Caco-2 (cell line): ENCODE results near the gene PRR33. TPM values are rescaled to one million over a fixed set of nuclear protein-coding genes. Genes with fewer than 3 reads are reported as not detected.

ENCODE experiments used
- BruUV-seq: library from RNA; stranded (reverse); fragments of 400-500 nt; replicated peaks from 2 replicates; lab custom pipeline; 2021; lab: Mats Ljungman, UMichigan
- CTCF ChIA-PET: fragments of 300-600 bp; sonication (Branson Sonifier 250); formaldehyde crosslinking; loops from one replicate; lab custom pipeline; 2022; ENCODE audit warnings: antibody characterized with exemption; lab: Charles Lee
- POLR2A ChIA-PET: fragments of 300-600 bp; sonication (Branson Sonifier 250); formaldehyde crosslinking; loops from one replicate; lab custom pipeline; 2022; ENCODE audit warnings: antibody characterized with exemption; lab: Charles Lee
- DNase-seq, 2 experiments: peaks; one replicate each; pipeline versions ENCODE4 v3.0.0 to v3.0.0-alpha.2; 2020 to 2022
- H3K27me3 ChIP-seq: replicated peaks from 2 replicates; pipeline ENCODE4 v1.6.0; 2011; ENCODE audit warnings: low read length; ENCODE audit not compliant: control insufficient read depth, insufficient read depth
- H3K36me3 ChIP-seq: 2 replicates; pipeline ENCODE4 v1.5.1; 2011; ENCODE audit warnings: low read length; ENCODE audit not compliant: control insufficient read depth, insufficient read depth
- H3K4me1 ChIP-seq: fragments of 250-450 bp; sonication (Bioruptor Pico); 2 replicates; pipeline ENCODE4 v1.5.1; 2020; ENCODE audit warnings: mild to moderate bottlenecking
- H3K4me3 ChIP-seq: 2 replicates; pipeline ENCODE4 v1.5.1; 2011; ENCODE audit warnings: low read depth, mild to moderate bottlenecking, control low read depth, low read length
- H3K9me3 ChIP-seq: fragments of 250-450 bp; sonication (Bioruptor Pico); 2 replicates; pipeline ENCODE4 v1.5.1; 2020; ENCODE audit warnings: mild to moderate bottlenecking, moderate library complexity
- H3K27ac Mint-ChIP-seq: one replicate; pipeline ENCODE4 v1.8.0; 2022; ENCODE audit warnings: mixed read lengths; ENCODE audit not compliant: unreplicated experiment
- H3K27me3 Mint-ChIP-seq: one replicate; pipeline ENCODE4 v1.8.0; 2022; ENCODE audit warnings: mixed read lengths; ENCODE audit not compliant: insufficient read depth, unreplicated experiment
- H3K36me3 Mint-ChIP-seq: one replicate; pipeline ENCODE4 v1.8.0; 2022; ENCODE audit warnings: mild to moderate bottlenecking, mixed read lengths; ENCODE audit not compliant: insufficient read depth, unreplicated experiment
- H3K4me1 Mint-ChIP-seq: one replicate; pipeline ENCODE4 v1.8.0; 2022; ENCODE audit warnings: low read depth, mixed read lengths; ENCODE audit not compliant: unreplicated experiment
- H3K4me3 Mint-ChIP-seq: one replicate; pipeline ENCODE4 v1.8.0; 2022; ENCODE audit warnings: mild to moderate bottlenecking, moderate library complexity, mixed read lengths; ENCODE audit not compliant: unreplicated experiment
- H3K9me3 Mint-ChIP-seq: one replicate; pipeline ENCODE4 v1.8.0; 2022; ENCODE audit warnings: mixed read lengths; ENCODE audit not compliant: unreplicated experiment
- CTCF ChIP-seq, 2 experiments: fragments of 200-600 bp in 1 of 2; IDR thresholded peaks; 1 replicate in 1 of 2; 2 replicates in 1 of 2; pipeline versions ENCODE4 v1.5.1 to v1.8.0; 2011 to 2022; ENCODE audit warnings: antibody characterized with exemption in 1 of 2, control low read depth in 1 of 2, inconsistent platforms in 1 of 2, low read depth in 1 of 2, low read length in 1 of 2, mild to moderate bottlenecking in 1 of 2, moderate library complexity in 1 of 2; ENCODE audit not compliant: insufficient read depth in 1 of 2, severe bottlenecking in 1 of 2, unreplicated experiment in 1 of 2
- intact Hi-C: fragments of 100-400 bp; cut with micrococcal nuclease; formaldehyde crosslinking; loops from one replicate; pipeline ENCODE4 v1.10.0; 2022; ENCODE audit not compliant: unreplicated experiment
- total RNA-seq: library from RNA; stranded (reverse); gene quantifications from 2 replicates; pipeline ENCODE4 v1.2.3, GENCODE V29; 2022

The PRR33 gene
- total RNA-seq, 1 experiment from 2014 or later: not detected

- ChIA-PET POLR2A (no interaction called here), CTCF (interaction anchor here (0.7 to 1.4 kb wide), 2 partner anchors 219 to 538 kb away, joined by 3 to 6 read pairs; no protein-coding TSS in a partner anchor)
- H3K27me3 Mint-ChIP-seq: peaks cover 5% of the 10 kb centered on the region
- no peak overlapping the region for H3K27ac Mint-ChIP-seq
- no TSS peak for BruUV-seq
- H3K36me3 ChIP-seq: no peaks in the 10 kb centered on the region
- no peaks in the 10 kb centered on the region for H3K9me3 ChIP-seq
- H3K4me1 ChIP-seq: no peaks in the 10 kb centered on the region; the same call in 1 of the 2 replicates
- peak in 1 of 2 experiments; percentile 17 for DNase-seq
- H3K4me1 Mint-ChIP-seq: peaks cover 8% of the 10 kb centered on the region
- no peak overlapping the region for H3K4me3 ChIP-seq
- intact Hi-C loops: no loop called here
- no peaks in the 10 kb centered on the region for H3K9me3 Mint-ChIP-seq
- no peak for TF ChIP-seq CTCF (IDR thresholded peaks at IDR 0.05; ENCODE audit: insufficient read depth in 1 of 2, low read depth in 1 of 2, low read length in 1 of 2, severe bottlenecking in 1 of 2, unreplicated experiment in 1 of 2)
- no peaks in the 10 kb centered on the region for H3K27me3 ChIP-seq
- H3K36me3 Mint-ChIP-seq: no peaks in the 10 kb centered on the region
- H3K4me3 Mint-ChIP-seq: no peak overlapping the region
Measured at GRCh38 chr11:1932105-1932480, 40.4 kb upstream of the PRR33 start.

GRCh38 chr11:1931341-1932104, 39.8 kb upstream of the PRR33 start:
- Mint-ChIP-seq H3K4me3 (no peak overlapping the region), H3K36me3 (no peaks in the 10 kb centered on the region), H3K4me1 (peaks cover 8% of the 10 kb centered on the region), H3K27ac (no peak overlapping the region), H3K27me3 (peaks cover 5% of the 10 kb centered on the region), H3K9me3 (no peaks in the 10 kb centered on the region)
- no peak for TF ChIP-seq CTCF (IDR thresholded peaks at IDR 0.05; ENCODE audit: insufficient read depth in 1 of 2, low read depth in 1 of 2, low read length in 1 of 2, severe bottlenecking in 1 of 2, unreplicated experiment in 1 of 2)
- Histone ChIP-seq H3K4me3 (no peak overlapping the region), H3K36me3 (no peaks in the 10 kb centered on the region), H3K27me3 (no peaks in the 10 kb centered on the region), H3K4me1 (no peaks in the 10 kb centered on the region; the same call in 1 of the 2 replicates), H3K9me3 (no peaks in the 10 kb centered on the region)
- no TSS peak for BruUV-seq
- intact Hi-C loops: no loop called here
- peak in 1 of 2 experiments; percentile 12 for DNase-seq
- ChIA-PET CTCF (interaction anchor here (0.7 to 1.4 kb wide), 2 partner anchors 220 to 538 kb away, joined by 3 to 6 read pairs; no protein-coding TSS in a partner anchor), POLR2A (no interaction called here)

GRCh38 chr11:1930462-1930830, 38.8 kb upstream of the PRR33 start:
- ChIA-PET POLR2A (no interaction called here), CTCF (no interaction called here)
- no peaks in the 10 kb centered on the region for H3K9me3 ChIP-seq
- no peaks in the 10 kb centered on the region; the same call in 1 of the 2 replicates for H3K4me1 ChIP-seq
- no peaks in the 10 kb centered on the region for H3K9me3 Mint-ChIP-seq
- H3K4me3 ChIP-seq: no peak overlapping the region
- H3K27ac Mint-ChIP-seq: no peak overlapping the region
- intact Hi-C loops: no loop called here
- no peaks in the 10 kb centered on the region for H3K36me3 ChIP-seq
- H3K36me3 Mint-ChIP-seq: no peaks in the 10 kb centered on the region
- H3K4me1 Mint-ChIP-seq: peaks cover 8% of the 10 kb centered on the region
- DNase-seq: peak in 1 of 2 experiments; percentile 23
- no peak overlapping the region for H3K4me3 Mint-ChIP-seq
- H3K27me3 Mint-ChIP-seq: peaks cover 5% of the 10 kb centered on the region
- TF ChIP-seq CTCF (IDR thresholded peaks at IDR 0.05; ENCODE audit: insufficient read depth in 1 of 2, low read depth in 1 of 2, low read length in 1 of 2, severe bottlenecking in 1 of 2, unreplicated experiment in 1 of 2): no peak
- no TSS peak for BruUV-seq
- no peaks in the 10 kb centered on the region for H3K27me3 ChIP-seq
